Measurements from ENCODE around the gene CLGN. TPM values are rescaled to one million over a fixed set of nuclear protein-coding genes. Genes with fewer than 3 reads are reported as not detected.

Gene CLGN
- total and polyA plus RNA-seq, 2 of the 13 experiments (the other 11 are each of a cell fraction or from before 2014, with no cell fraction given), result 7.2 to 17.0 TPM

DNA sequence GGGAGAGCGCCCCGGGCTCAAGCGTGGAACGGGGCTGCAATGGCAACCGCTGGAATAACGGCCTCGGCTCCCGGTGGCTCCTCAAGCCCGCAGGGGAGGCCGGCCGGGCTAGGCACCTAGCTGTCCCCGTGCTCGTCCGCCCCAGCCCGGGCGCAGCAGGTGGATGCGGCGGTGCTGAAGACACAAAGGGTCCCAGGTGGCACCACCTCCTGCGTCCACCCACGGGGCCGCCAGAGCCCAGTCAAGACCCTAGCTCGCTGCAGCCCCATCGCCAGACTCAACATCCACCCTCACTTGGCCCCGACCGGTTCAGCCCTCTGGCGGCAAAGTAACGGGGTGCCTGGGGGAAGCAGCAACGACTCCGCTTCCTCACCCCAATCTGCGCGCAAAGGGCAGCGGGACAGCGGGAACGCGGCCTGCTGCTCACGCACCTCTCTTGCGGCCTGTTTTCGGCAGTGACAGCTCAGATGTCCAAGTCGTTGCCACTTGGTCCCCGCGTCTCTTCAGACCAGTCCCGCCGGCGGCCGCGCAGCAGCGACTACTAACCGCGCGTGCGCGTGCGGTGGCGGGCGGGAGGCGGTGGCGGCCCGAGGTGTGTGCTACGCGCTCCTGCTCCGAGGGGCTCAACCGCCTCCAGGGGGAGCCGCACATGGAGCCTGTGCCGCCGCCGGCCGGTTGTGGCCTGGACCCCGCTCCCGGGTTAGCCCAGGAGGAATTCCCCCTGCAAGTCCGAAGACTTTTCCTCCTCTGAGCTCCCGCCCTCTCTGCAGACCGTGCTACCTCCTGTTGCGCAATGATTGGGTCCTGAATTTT, at the start of gene CLGN (continued):
- TF ChIP-seq GMEB2 (CRISPR knock-in tag; IDR thresholded peaks at IDR 0.05; ENCODE audit: low read depth), result no peak
- no peak for TF ChIP-seq ZNF713 (CRISPR knock-in tag; IDR thresholded peaks at IDR 0.05)
- TF ChIP-seq YEATS4 (CRISPR knock-in tag; IDR thresholded peaks at IDR 0.05; ENCODE audit: borderline replicate concordance), result peak; percentile 45
- peak; percentile 50; the same call in 1 of the 2 replicates for TF ChIP-seq RFXAP (CRISPR knock-in tag; IDR thresholded peaks at IDR 0.05; ENCODE audit: borderline replicate concordance)
- TF ChIP-seq GLI4 (CRISPR knock-in tag; IDR thresholded peaks at IDR 0.05; ENCODE audit: borderline replicate concordance), result peak; percentile 21; the same call in 1 of the 2 replicates
- TF ChIP-seq CREB1 (IDR thresholded peaks at IDR 0.05), result no peak
- no peak for TF ChIP-seq CREB1 (CRISPR knock-in tag; IDR thresholded peaks at IDR 0.05)
- no peak for TF ChIP-seq MLXIP (CRISPR knock-in tag; IDR thresholded peaks at IDR 0.05; ENCODE audit: borderline replicate concordance)
- TF ChIP-seq KAT7 (CRISPR knock-in tag; IDR thresholded peaks at IDR 0.05; ENCODE audit: borderline replicate concordance), result peak; percentile 87; the same call in 1 of the 2 replicates
- 0 out of 2 replicates have a peak, but pooled peaks have one; percentile 43 for TF ChIP-seq ZFP41 (CRISPR knock-in tag; IDR thresholded peaks at IDR 0.05; ENCODE audit: borderline replicate concordance)
- TF ChIP-seq PHB2 (IDR thresholded peaks at IDR 0.05; ENCODE audit: partially characterized antibody), result no peak
- peak; percentile 93; the same call in 1 of the 2 replicates for TF ChIP-seq ZNF747 (CRISPR knock-in tag; IDR thresholded peaks at IDR 0.05; ENCODE audit: borderline replicate concordance)
- 0 out of 2 replicates have a peak, but pooled peaks have one; percentile 48 for TF ChIP-seq ZNF367 (CRISPR knock-in tag; IDR thresholded peaks at IDR 0.05; ENCODE audit: borderline replicate concordance)
- TF ChIP-seq GPN1 (CRISPR knock-in tag; IDR thresholded peaks at IDR 0.05; ENCODE audit: borderline replicate concordance), result no peak
- no peak; the same call in 1 of the 2 replicates for TF ChIP-seq ELF3 (CRISPR knock-in tag; IDR thresholded peaks at IDR 0.05)
- TF ChIP-seq ZFP1 (CRISPR knock-in tag; IDR thresholded peaks at IDR 0.05), result no peak
- 0 out of 2 replicates have a peak, but pooled peaks have one; percentile 63 for TF ChIP-seq ZNF33A (CRISPR knock-in tag; IDR thresholded peaks at IDR 0.05; ENCODE audit: borderline replicate concordance)
- TF ChIP-seq HNRNPH1 (optimal IDR thresholded peaks at IDR 0.05; ENCODE audit: low read depth, low read length), result no peak
- no peak for TF ChIP-seq ZNF720 (CRISPR knock-in tag; IDR thresholded peaks at IDR 0.05)
- TF ChIP-seq WIZ (CRISPR knock-in tag; IDR thresholded peaks at IDR 0.05), result peak; percentile 75
- TF ChIP-seq BCL6 (CRISPR knock-in tag; IDR thresholded peaks at IDR 0.05), result peak; percentile 8; the same call in 1 of the 2 replicates
- TF ChIP-seq BCL3 (CRISPR knock-in tag; IDR thresholded peaks at IDR 0.05), result no peak
- TF ChIP-seq, protein P1, sequence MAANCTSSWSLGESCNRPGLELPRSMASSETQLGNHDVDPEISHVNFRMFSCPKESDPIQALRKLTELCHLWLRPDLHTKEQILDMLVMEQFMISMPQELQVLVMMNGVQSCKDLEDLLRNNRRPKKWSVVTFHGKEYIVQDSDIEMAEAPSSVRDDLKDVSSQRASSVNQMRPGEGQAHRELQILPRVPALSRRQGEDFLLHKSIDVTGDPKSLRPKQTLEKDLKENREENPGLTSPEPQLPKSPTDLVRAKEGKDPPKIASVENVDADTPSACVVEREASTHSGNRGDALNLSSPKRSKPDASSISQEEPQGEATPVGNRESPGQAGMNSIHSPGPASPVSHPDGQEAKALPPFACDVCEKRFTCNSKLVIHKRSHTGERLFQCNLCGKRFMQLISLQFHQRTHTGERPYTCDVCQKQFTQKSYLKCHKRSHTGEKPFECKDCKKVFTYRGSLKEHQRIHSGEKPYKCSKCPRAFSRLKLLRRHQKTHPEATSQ (CRISPR knock-in tag; IDR thresholded peaks at IDR 0.05; ENCODE audit: borderline replicate concordance), result 0 out of 2 replicates have a peak, but pooled peaks have one; percentile 45
